GM04504 (cell line): ENCODE results near the gene NFYC.
A peak's percentile ranks its signal among the peaks of the same experiment; 100 is the strongest.
"Not testable (repeated sequence)": the region's sequence is repeated elsewhere in the genome, so short reads cannot be mapped to it uniquely, and the experiment has no call there.

Experiments used
- DNase-seq: peaks from one replicate; pipeline ENCODE4 v3.0.0-alpha.2; 2012; ENCODE audit warnings: low read depth

Gene NFYC

GRCh38 chr1:40665335-40666171, 26.0 kb upstream of the NFYC start, which contains the start of gene RIMS3:
Gene RIMS3, minus strand, starts transcription at chr1:40665682. Its CDS starts 23,757 bp downstream, at chr1:40641925.
- no peak for DNase-seq

- DNase-seq = peak; percentile 22
Measured at GRCh38 chr1:40668769-40669525, 22.6 kb upstream of the NFYC start.

- no peak for DNase-seq
Measured at GRCh38 chr1:40673452-40673851, 18.1 kb upstream of the NFYC start.

- no peak for DNase-seq
Measured at GRCh38 chr1:40676501-40676900, 15.0 kb upstream of the NFYC start.

GRCh38 chr1:40679165-40679953, 12.1 kb upstream of the NFYC start:
- no peak for DNase-seq

- DNase-seq = no peak
Measured at GRCh38 chr1:40684669-40685068, 6.8 kb upstream of the NFYC start.

- DNase-seq = no peak
Measured at GRCh38 chr1:40687059-40687458, 4.4 kb upstream of the NFYC start.

GRCh38 chr1:40687661-40688060, 3.8 kb upstream of the NFYC start:
- DNase-seq = no peak

GRCh38 chr1:40689737-40690136, 1.8 kb upstream of the NFYC start:
- DNase-seq = no peak

- DNase-seq = no peak
Measured at GRCh38 chr1:40690771-40691537, 550 bp upstream of the NFYC start.

GRCh38 chr1:40692429-40692895, 958 bp downstream of the NFYC start:
- DNase-seq = no peak

- no peak for DNase-seq
Measured at GRCh38 chr1:40693425-40693824, 1.9 kb downstream of the NFYC start.

- DNase-seq = no peak
Measured at GRCh38 chr1:40694353-40694874, 2.9 kb downstream of the NFYC start.

GRCh38 chr1:40696294-40696693, 4.8 kb downstream of the NFYC start:
- DNase-seq = no peak

GRCh38 chr1:40697436-40697835, 5.9 kb downstream of the NFYC start:
- DNase-seq = no peak

GRCh38 chr1:40699787-40700186, 8.3 kb downstream of the NFYC start:
- DNase-seq = no peak

GRCh38 chr1:40701684-40702083, 10.2 kb downstream of the NFYC start:
- no peak for DNase-seq

- not testable (repeated sequence) for DNase-seq
Measured at GRCh38 chr1:40702810-40703209, 11.3 kb downstream of the NFYC start.

- DNase-seq = peak; percentile 62
Measured at GRCh38 chr1:40703316-40703715, 11.8 kb downstream of the NFYC start.

- DNase-seq = no peak
Measured at GRCh38 chr1:40704817-40705733, 13.6 kb downstream of the NFYC start.
